Bone marrow (tissue), 2 donors: Measurements from ENCODE around the gene TEKT5.

Source experiments
- DNase-seq, 2 donors: peaks; one replicate each; lab custom pipeline; 2025; lab: John Stamatoyannopoulos, UW

Gene TEKT5

DNA sequence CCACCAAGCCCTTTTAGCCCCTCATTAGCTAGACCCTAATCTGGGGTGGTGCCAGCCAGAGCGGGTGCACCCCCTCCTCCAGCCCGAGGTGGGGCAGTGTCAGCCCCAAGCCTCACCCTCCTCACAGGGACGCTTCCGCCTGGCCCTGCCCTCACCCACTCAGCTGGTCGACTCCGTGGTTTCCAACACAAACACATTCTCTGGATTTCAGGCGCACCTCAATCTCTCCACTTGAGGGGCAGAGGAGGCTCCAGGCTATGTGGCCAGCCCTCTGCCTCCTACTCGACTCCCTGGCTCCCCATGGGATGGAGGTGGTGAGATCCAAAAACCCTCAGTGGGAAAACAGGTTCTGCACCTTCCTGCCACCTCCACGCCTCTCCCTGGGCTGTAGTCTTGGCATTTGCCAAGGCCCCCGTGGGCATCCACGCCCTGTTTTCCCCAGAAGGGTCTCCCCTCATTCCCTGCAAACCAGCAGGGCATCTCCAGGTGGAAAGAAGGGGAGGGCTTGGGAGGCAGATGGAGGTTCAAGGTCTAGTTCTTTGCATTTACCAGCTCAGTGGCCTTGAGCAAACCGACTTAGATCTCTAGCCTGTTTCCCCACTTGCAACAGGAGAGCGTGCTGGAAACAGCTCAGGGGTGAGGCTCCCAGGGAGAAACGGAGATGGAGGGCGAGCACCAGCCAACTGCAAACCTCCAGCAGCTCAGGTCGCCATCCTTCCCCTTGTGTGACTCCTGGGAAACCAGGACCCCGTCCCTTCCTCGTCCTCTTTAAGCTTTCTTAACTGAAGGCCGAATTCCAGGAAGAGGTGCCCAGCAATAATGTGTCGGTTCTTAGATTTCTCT is 116.0 kb downstream of the TEKT5 start:
- no peak for DNase-seq
